GM18511 (cell line): Measurements from ENCODE around the gene MRPL28.
"Not testable (repeated sequence)": the region's sequence is repeated elsewhere in the genome, so short reads cannot be mapped to it uniquely, and the experiment has no call there.

Experiments used
- ATAC-seq: cut with Tn5 transposase; IDR thresholded peaks from one replicate; pipeline ENCODE4 v1.9.1; 2021; ENCODE audit warnings: mild to moderate bottlenecking, moderate library complexity; ENCODE audit not compliant: unreplicated experiment

MRPL28 gene

GRCh38 chr16:391885-392335 is 21.6 kb upstream of the MRPL28 start:
- ATAC-seq = no peak

- ATAC-seq = no peak
These were observed 19.0 kb upstream of the MRPL28 start for GRCh38 chr16:389352-389751.

GRCh38 chr16:387761-388666 is 17.7 kb upstream of the MRPL28 start:
- not testable (repeated sequence) for ATAC-seq

GRCh38 chr16:386641-387156 is 16.4 kb upstream of the MRPL28 start:
- ATAC-seq = no peak

GRCh38 chr16:383326-384051 is 13.2 kb upstream of the MRPL28 start:
- no peak for ATAC-seq

GRCh38 chr16:381789-382717 is 11.7 kb upstream of the MRPL28 start, which contains the start of gene PGAP6:
PGAP6 (minus strand) TSS chr16:381978; CDS start chr16:381821, 157 bp downstream.
- peak; percentile 58 for ATAC-seq

GRCh38 chr16:381012-381788 is 10.9 kb upstream of the MRPL28 start:
- ATAC-seq = peak; percentile 24

- peak; percentile 2 for ATAC-seq
These were observed 10.3 kb upstream of the MRPL28 start for GRCh38 chr16:380762-381011.

GRCh38 chr16:379961-380761 is 9.8 kb upstream of the MRPL28 start:
- ATAC-seq = no peak

GRCh38 chr16:379183-379960 is 9.0 kb upstream of the MRPL28 start:
- no peak for ATAC-seq

GRCh38 chr16:378821-379182 is 8.5 kb upstream of the MRPL28 start:
- ATAC-seq = no peak

- ATAC-seq = not testable (repeated sequence)
These were observed 7.9 kb upstream of the MRPL28 start for GRCh38 chr16:378113-378820.

- no peak for ATAC-seq
These were observed 7.1 kb upstream of the MRPL28 start for GRCh38 chr16:377419-377951.

- no peak for ATAC-seq
These were observed 6.6 kb upstream of the MRPL28 start for GRCh38 chr16:376817-377418.

- ATAC-seq = no peak
These were observed 5.8 kb upstream of the MRPL28 start for GRCh38 chr16:375927-376816.

- ATAC-seq = no peak
These were observed 4.9 kb upstream of the MRPL28 start for GRCh38 chr16:375212-375611.
